Left kidney (tissue), 2 donors: ENCODE results near the gene SLC49A3. TPM values are rescaled to one million over a fixed set of nuclear protein-coding genes. Genes with fewer than 3 reads are reported as not detected.
"Not testable (repeated sequence)": the region's sequence is repeated elsewhere in the genome, so short reads cannot be mapped to it uniquely, and the experiment has no call there.

ENCODE experiments used
- DNase-seq: peaks from one replicate; pipeline ENCODE4 v3.0.0-alpha.2; 2013
- polyA plus RNA-seq: library from polyadenylated mRNA; unstranded; fragments of 120-200 nt; gene quantifications from one replicate; pipeline ENCODE4 v1.2.1, GENCODE V29; 2013; ENCODE audit not compliant: insufficient read length

Gene SLC49A3
- polyA plus RNA-seq, 1 donor = 3.7 TPM

GRCh38 chr4:654503-654845 lies 34.5 kb downstream of the SLC49A3 start:
- no peak for DNase-seq

GRCh38 chr4:653831-654502 lies 35.0 kb downstream of the SLC49A3 start:
- no peak for DNase-seq

- no peak for DNase-seq
Measured at GRCh38 chr4:653080-653821, 35.7 kb downstream of the SLC49A3 start.

GRCh38 chr4:651884-652642 lies 36.9 kb downstream of the SLC49A3 start:
- DNase-seq = no peak

GRCh38 chr4:650951-651883 lies 37.7 kb downstream of the SLC49A3 start:
- DNase-seq = no peak

GRCh38 chr4:650461-650860 lies 38.5 kb downstream of the SLC49A3 start:
- no peak for DNase-seq

- no peak for DNase-seq
Measured at GRCh38 chr4:649751-650310, 39.1 kb downstream of the SLC49A3 start.

GRCh38 chr4:649293-649625 lies 39.7 kb downstream of the SLC49A3 start:
- DNase-seq = no peak

GRCh38 chr4:648579-649292 lies 40.2 kb downstream of the SLC49A3 start:
- peak; percentile 58 for DNase-seq

- no peak for DNase-seq
Measured at GRCh38 chr4:647481-647880, 41.5 kb downstream of the SLC49A3 start.

- no peak for DNase-seq
Measured at GRCh38 chr4:646460-646859, 42.5 kb downstream of the SLC49A3 start.

GRCh38 chr4:642366-642765 lies 46.6 kb downstream of the SLC49A3 start:
- not testable (repeated sequence) for DNase-seq

GRCh38 chr4:637536-638280 lies 51.2 kb downstream of the SLC49A3 start:
- no peak for DNase-seq

GRCh38 chr4:636628-637159 lies 52.3 kb downstream of the SLC49A3 start:
- no peak for DNase-seq

- DNase-seq = no peak
Measured at GRCh38 chr4:635851-636627, 52.9 kb downstream of the SLC49A3 start.

GRCh38 chr4:635066-635835 lies 53.7 kb downstream of the SLC49A3 start:
- DNase-seq = not testable (repeated sequence)

- no peak for DNase-seq
Measured at GRCh38 chr4:634599-634985, 54.4 kb downstream of the SLC49A3 start.

- no peak for DNase-seq
Measured at GRCh38 chr4:633976-634598, 54.9 kb downstream of the SLC49A3 start.
